HepG2 (cell line): ENCODE data around the gene TBC1D14. TPM values are rescaled to one million over a fixed set of nuclear protein-coding genes. Genes with fewer than 3 reads are reported as not detected.

Source experiments
- ATAC-seq: fragments of 200-7000 bp; cut with Tn5 transposase; 3 replicates; pipeline ENCODE4 v1.9.1; 2020; ENCODE audit warnings: mild to moderate bottlenecking, moderate library complexity
- BruUV-seq: library from RNA; stranded (reverse); fragments of 400-500 nt; replicated peaks from 2 replicates; lab custom pipeline; 2021; lab: Mats Ljungman, UMichigan
- CTCF ChIA-PET: fragments of 300-600 bp; formaldehyde crosslinking; extraction: SDS; loops from one replicate; lab custom pipeline; 2021; ENCODE audit warnings: low total read pairs, inconsistent platforms, low intra/inter-chr PET ratio; lab: Yijun Ruan, JAX
- POLR2A ChIA-PET: fragments of 350-600 bp; sonication (Branson Sonifier 250); formaldehyde crosslinking; loops from one replicate; lab custom pipeline; 2020; ENCODE audit warnings: antibody characterized with exemption, inconsistent platforms; lab: Yijun Ruan, JAX
- DNase-seq: peaks from one replicate; pipeline ENCODE4 v3.0.0-alpha.2; 2015; ENCODE audit warnings: low spot score
- FAIRE-seq: peaks from 3 replicates; lab custom pipeline; 2011; peaks lifted over from hg19 to GRCh38; lab: Jason Lieb, UNC
- H2AFZ ChIP-seq: one replicate; pipeline ENCODE4 v1.6.1; 2011; ENCODE audit warnings: low read length, inconsistent platforms
- H3K27ac ChIP-seq: fragments of 300-600 bp; 3 replicates; pipeline ENCODE4 v1.8.0; 2011; ENCODE audit warnings: mixed run types, mild to moderate bottlenecking, mixed read lengths, low read length, inconsistent platforms; ENCODE audit not compliant: insufficient read depth; ENCODE audit errors: extremely low read length
- H3K27me3 ChIP-seq, 2 experiments: fragments of 200-600 bp in 1 of 2; 2 replicates in 1 of 2; 3 replicates in 1 of 2; pipeline versions ENCODE4 v1.6.0 to v1.8.0; 2011; ENCODE audit warnings: low read length in 2 of 2, mild to moderate bottlenecking in 2 of 2, moderate library complexity in 2 of 2, inconsistent platforms in 1 of 2; ENCODE audit not compliant: insufficient read depth in 2 of 2, control insufficient read depth in 1 of 2
- H3K36me3 ChIP-seq, 2 experiments: fragments of 200-600 bp in 1 of 2; replicated peaks in 1 of 2; 2 replicates in 1 of 2; 3 replicates in 1 of 2; pipeline versions ENCODE4 v1.5.1 to v1.8.0; 2011; ENCODE audit warnings: low read length in 2 of 2, inconsistent platforms in 1 of 2; ENCODE audit not compliant: insufficient read depth in 2 of 2, control insufficient read depth in 1 of 2
- H3K4me1 ChIP-seq: 2 replicates; pipeline ENCODE4 v1.5.1; 2012; ENCODE audit warnings: low read length, inconsistent platforms; ENCODE audit not compliant: insufficient read depth
- H3K4me2 ChIP-seq: 2 replicates; pipeline ENCODE4 v1.6.0; 2011; ENCODE audit warnings: low read depth, low read length, inconsistent platforms
- H3K4me3 ChIP-seq, 3 experiments: fragments of 200-600 bp in 1 of 3; sonication (generic), shearing (Covaris generic) in 1 of 3; replicated peaks in 1 of 3; 2 replicates each; pipeline ENCODE4 v1.5.1; 2011 to 2016; ENCODE audit warnings: low read length in 3 of 3, inconsistent platforms in 2 of 3, low read depth in 2 of 3, mild to moderate bottlenecking in 2 of 3, control low read depth in 1 of 3, mixed read lengths in 1 of 3; ENCODE audit not compliant: insufficient read depth in 1 of 3
- H3K79me2 ChIP-seq: one replicate; pipeline ENCODE4 v1.6.1; 2011; ENCODE audit warnings: low read length, inconsistent platforms; ENCODE audit not compliant: insufficient read depth
- H3K9ac ChIP-seq: 2 replicates; pipeline ENCODE4 v1.6.0; 2011; ENCODE audit warnings: mild to moderate bottlenecking, low read depth, low read length, inconsistent platforms; ENCODE audit not compliant: insufficient read depth
- H3K9me3 ChIP-seq: 2 replicates; pipeline ENCODE4 v1.5.1; 2012; ENCODE audit warnings: mild to moderate bottlenecking, low read length
- H4K20me1 ChIP-seq: 2 replicates; pipeline ENCODE4 v1.6.0; 2011; ENCODE audit warnings: inconsistent platforms, mild to moderate bottlenecking, low read length, moderate library complexity; ENCODE audit not compliant: insufficient read depth
- ARNTL ChIP-seq: sonication (generic); formaldehyde crosslinking; IDR thresholded peaks from 2 replicates; pipeline ENCODE4 v1.4.0; 2020; ENCODE audit warnings: mild to moderate bottlenecking, missing genetic modification reagents
- ATF1 ChIP-seq: IDR thresholded peaks from 2 replicates; pipeline ENCODE4 v1.6.1; 2016; ENCODE audit warnings: mild to moderate bottlenecking, control low read depth
- MBD4 ChIP-seq: IDR thresholded peaks from 2 replicates; pipeline ENCODE4 v1.6.1; 2012; ENCODE audit warnings: low read length, inconsistent platforms, borderline replicate concordance
- NPAS2 ChIP-seq: sonication (generic); formaldehyde crosslinking; IDR thresholded peaks from 2 replicates; pipeline ENCODE4 v1.8.0; 2022; ENCODE audit warnings: mild to moderate bottlenecking, missing genetic modification reagents, borderline replicate concordance
- PHF8 ChIP-seq: sonication (generic); formaldehyde crosslinking; IDR thresholded peaks from 2 replicates; pipeline ENCODE4 v1.5.0; 2020; ENCODE audit warnings: missing genetic modification reagents
- PRPF4 ChIP-seq: fragments of 200-400 bp; formaldehyde crosslinking; IDR thresholded peaks from 2 replicates; pipeline ENCODE4 v1.6.1; 2016; ENCODE audit warnings: low read length, low read depth; ENCODE audit not compliant: poor library complexity, severe bottlenecking
- REXO4 ChIP-seq: sonication (generic); formaldehyde crosslinking; IDR thresholded peaks from 2 replicates; pipeline ENCODE4 v1.8.0; 2022; ENCODE audit warnings: missing genetic modification reagents, mild to moderate bottlenecking, borderline replicate concordance
- ZBTB20 ChIP-seq: sonication (generic); formaldehyde crosslinking; IDR thresholded peaks from 2 replicates; pipeline ENCODE4 v1.8.1; 2023; ENCODE audit warnings: missing genetic modification reagents, low read depth, mild to moderate bottlenecking, borderline replicate concordance
- ZFP62 ChIP-seq: sonication (generic); formaldehyde crosslinking; IDR thresholded peaks from 2 replicates; pipeline ENCODE4 v1.4.0; 2020; ENCODE audit warnings: missing genetic modification reagents
- ZNF232 ChIP-seq: sonication (generic); formaldehyde crosslinking; IDR thresholded peaks from 2 replicates; pipeline ENCODE4 v1.4.0; 2020; ENCODE audit warnings: missing genetic modification reagents, borderline replicate concordance
- ZNF746 ChIP-seq: sonication (generic); formaldehyde crosslinking; IDR thresholded peaks from 2 replicates; pipeline ENCODE4 v1.8.0; 2022; ENCODE audit warnings: mild to moderate bottlenecking, missing genetic modification reagents
- ZNF878 ChIP-seq: sonication (generic); formaldehyde crosslinking; IDR thresholded peaks from 2 replicates; pipeline ENCODE4 v1.8.1; 2023; ENCODE audit warnings: mild to moderate bottlenecking, missing genetic modification reagents, moderate library complexity
- ZSCAN25 ChIP-seq: sonication (generic); formaldehyde crosslinking; IDR thresholded peaks from 2 replicates; pipeline ENCODE4 v1.8.0; 2022; ENCODE audit warnings: mild to moderate bottlenecking, missing genetic modification reagents
- WGBS: methylation state at CpG from one replicate; pipeline ENCODE4 v1.1.6; 2017; ENCODE audit warnings: low lambda C conversion rate; 5-methylcytosine and 5-hydroxymethylcytosine counted together
- in situ Hi-C: cut with HindIII; loops from 2 replicates; pipeline ENCODE4 v1.10.0; 2017; ENCODE audit warnings: low pct_unique_long_range_greater_than_20kb; ENCODE audit not compliant: extremely low pct_ligation_motif_present
- intact Hi-C: fragments of 100-400 bp; cut with micrococcal nuclease; formaldehyde crosslinking; loops from one replicate; pipeline ENCODE4 v1.10.0; 2022; ENCODE audit not compliant: unreplicated experiment
- polyA plus RNA-seq, 8 experiments: library from polyadenylated mRNA; depleted of rRNA in 3 of 8; stranded (reverse) in 7 of 8; unstranded in 1 of 8; fragments of >200 nt; fragmentation: Illumina TruSeq in 4 of 8; extraction: Trizol in 4 of 8; gene quantifications; 2 replicates each; pipeline versions ENCODE4 v1.2.1 to v1.2.3, GENCODE V29; 2011 to 2016; ENCODE audit warnings: low read depth in 4 of 8, missing spikeins in 1 of 8, mixed read lengths in 1 of 8; ENCODE audit not compliant: insufficient read depth in 1 of 8
- total RNA-seq, 5 experiments: library from RNA; depleted of rRNA; stranded (reverse); fragments of >200 nt; fragmentation: Illumina TruSeq; extraction: Trizol; gene quantifications; 2 replicates each; pipeline ENCODE4 v1.2.3, GENCODE V29; 2016; ENCODE audit warnings: low read depth in 1 of 5
- TF ChIP-seq, protein P1 (sequence below): sonication (generic); formaldehyde crosslinking; IDR thresholded peaks from 2 replicates; pipeline ENCODE4 v1.8.1; 2023; ENCODE audit warnings: mild to moderate bottlenecking, moderate library complexity, missing genetic modification reagents
- TF ChIP-seq, protein P2 (sequence below): sonication (generic); formaldehyde crosslinking; conservative IDR thresholded peaks from 2 replicates; pipeline ENCODE4 v1.8.0; 2022; ENCODE audit warnings: low read depth, missing genetic modification reagents
- TF ChIP-seq, protein P3 (sequence below): sonication (generic); formaldehyde crosslinking; IDR thresholded peaks from 2 replicates; pipeline ENCODE4 v1.4.0; 2020; ENCODE audit warnings: missing genetic modification reagents
- TF ChIP-seq, protein P4 (sequence below): sonication (generic); formaldehyde crosslinking; conservative IDR thresholded peaks from 2 replicates; pipeline ENCODE4 v1.8.1; 2023; ENCODE audit warnings: missing genetic modification reagents

The TBC1D14 gene
- total and polyA plus RNA-seq, 2 of the 13 experiments (the other 11 are each of a cell fraction or from before 2014, with no cell fraction given), result 29.5 to 46.5 TPM

DNA sequence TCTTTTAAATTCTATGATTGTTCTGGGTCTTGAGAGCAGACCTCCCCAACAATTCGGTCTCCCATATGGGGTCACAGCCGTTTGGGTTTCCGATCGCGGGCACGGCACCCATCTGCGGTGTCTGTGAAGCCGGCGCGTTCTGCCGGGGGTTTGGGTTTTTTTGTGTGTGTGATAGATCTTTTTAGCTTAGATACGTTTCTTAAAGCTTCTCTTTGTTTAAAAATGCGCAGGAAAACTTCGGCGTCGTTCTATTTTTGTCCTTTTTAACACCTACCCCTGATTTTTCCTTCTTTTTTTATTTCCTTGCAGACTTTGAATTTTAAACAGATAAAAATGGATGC lies 34.2 kb downstream of the TBC1D14 start:
- ATAC-seq (no peak), DNase-seq (no peak), FAIRE-seq (no peak)
- Histone ChIP-seq H2AFZ (no peak overlapping the region), H3K9me3 (no peaks in the 10 kb centered on the region), H3K27ac (peak overlapping the region; percentile 18), H3K27me3 (no peaks in the 10 kb centered on the region), H3K79me2 (peaks cover 78% of the 10 kb centered on the region), H4K20me1 (no peaks in the 10 kb centered on the region), H3K4me1 (peaks cover 55% of the 10 kb centered on the region), H3K36me3 (peaks cover 7 to 22% of the 10 kb centered on the region in 2 experiments; a peak in 3 of 5 replicates), H3K4me2 (no peak overlapping the region), H3K4me3 (no peak overlapping the region), H3K9ac (no peak overlapping the region)
- no peak for TF ChIP-seq ATF1 (CRISPR knock-in tag)
- no peak for TF ChIP-seq REXO4 (CRISPR knock-in tag)
- no peak for TF ChIP-seq ZFP62
- no peak for TF ChIP-seq ZSCAN25
- no peak for TF ChIP-seq ZBTB20 (CRISPR knock-in tag)
- TF ChIP-seq, protein P1, sequence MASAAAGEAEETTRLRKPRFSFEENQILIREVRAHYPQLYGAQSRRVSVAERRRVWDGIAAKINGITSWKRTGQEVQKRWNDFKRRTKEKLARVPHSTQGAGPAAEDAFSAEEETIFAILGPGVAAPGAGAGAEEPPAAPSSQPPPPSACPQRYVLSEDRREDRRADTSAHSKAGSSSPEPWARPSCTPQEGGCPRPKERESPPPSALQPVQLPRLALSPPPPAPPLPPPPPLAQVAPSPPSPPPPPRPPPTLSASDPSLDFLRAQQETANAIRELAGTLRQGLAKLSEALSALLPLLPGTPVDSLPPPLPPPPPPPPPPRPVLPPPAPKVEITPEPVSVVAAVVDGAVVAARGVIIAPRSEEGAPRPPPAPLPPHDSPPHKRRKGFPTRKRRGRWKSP, result no peak
- no peak for TF ChIP-seq ZNF878 (CRISPR knock-in tag)
- TF ChIP-seq ZNF746 (CRISPR knock-in tag), result no peak
- TF ChIP-seq, protein P2, sequence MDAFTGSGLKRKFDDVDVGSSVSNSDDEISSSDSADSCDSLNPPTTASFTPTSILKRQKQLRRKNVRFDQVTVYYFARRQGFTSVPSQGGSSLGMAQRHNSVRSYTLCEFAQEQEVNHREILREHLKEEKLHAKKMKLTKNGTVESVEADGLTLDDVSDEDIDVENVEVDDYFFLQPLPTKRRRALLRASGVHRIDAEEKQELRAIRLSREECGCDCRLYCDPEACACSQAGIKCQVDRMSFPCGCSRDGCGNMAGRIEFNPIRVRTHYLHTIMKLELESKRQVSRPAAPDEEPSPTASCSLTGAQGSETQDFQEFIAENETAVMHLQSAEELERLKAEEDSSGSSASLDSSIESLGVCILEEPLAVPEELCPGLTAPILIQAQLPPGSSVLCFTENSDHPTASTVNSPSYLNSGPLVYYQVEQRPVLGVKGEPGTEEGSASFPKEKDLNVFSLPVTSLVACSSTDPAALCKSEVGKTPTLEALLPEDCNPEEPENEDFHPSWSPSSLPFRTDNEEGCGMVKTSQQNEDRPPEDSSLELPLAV, result no peak
- TF ChIP-seq MBD4, result no peak
- TF ChIP-seq NPAS2 (CRISPR knock-in tag), result no peak
- no peak for TF ChIP-seq ZNF232 (CRISPR knock-in tag)
- TF ChIP-seq, protein P3, sequence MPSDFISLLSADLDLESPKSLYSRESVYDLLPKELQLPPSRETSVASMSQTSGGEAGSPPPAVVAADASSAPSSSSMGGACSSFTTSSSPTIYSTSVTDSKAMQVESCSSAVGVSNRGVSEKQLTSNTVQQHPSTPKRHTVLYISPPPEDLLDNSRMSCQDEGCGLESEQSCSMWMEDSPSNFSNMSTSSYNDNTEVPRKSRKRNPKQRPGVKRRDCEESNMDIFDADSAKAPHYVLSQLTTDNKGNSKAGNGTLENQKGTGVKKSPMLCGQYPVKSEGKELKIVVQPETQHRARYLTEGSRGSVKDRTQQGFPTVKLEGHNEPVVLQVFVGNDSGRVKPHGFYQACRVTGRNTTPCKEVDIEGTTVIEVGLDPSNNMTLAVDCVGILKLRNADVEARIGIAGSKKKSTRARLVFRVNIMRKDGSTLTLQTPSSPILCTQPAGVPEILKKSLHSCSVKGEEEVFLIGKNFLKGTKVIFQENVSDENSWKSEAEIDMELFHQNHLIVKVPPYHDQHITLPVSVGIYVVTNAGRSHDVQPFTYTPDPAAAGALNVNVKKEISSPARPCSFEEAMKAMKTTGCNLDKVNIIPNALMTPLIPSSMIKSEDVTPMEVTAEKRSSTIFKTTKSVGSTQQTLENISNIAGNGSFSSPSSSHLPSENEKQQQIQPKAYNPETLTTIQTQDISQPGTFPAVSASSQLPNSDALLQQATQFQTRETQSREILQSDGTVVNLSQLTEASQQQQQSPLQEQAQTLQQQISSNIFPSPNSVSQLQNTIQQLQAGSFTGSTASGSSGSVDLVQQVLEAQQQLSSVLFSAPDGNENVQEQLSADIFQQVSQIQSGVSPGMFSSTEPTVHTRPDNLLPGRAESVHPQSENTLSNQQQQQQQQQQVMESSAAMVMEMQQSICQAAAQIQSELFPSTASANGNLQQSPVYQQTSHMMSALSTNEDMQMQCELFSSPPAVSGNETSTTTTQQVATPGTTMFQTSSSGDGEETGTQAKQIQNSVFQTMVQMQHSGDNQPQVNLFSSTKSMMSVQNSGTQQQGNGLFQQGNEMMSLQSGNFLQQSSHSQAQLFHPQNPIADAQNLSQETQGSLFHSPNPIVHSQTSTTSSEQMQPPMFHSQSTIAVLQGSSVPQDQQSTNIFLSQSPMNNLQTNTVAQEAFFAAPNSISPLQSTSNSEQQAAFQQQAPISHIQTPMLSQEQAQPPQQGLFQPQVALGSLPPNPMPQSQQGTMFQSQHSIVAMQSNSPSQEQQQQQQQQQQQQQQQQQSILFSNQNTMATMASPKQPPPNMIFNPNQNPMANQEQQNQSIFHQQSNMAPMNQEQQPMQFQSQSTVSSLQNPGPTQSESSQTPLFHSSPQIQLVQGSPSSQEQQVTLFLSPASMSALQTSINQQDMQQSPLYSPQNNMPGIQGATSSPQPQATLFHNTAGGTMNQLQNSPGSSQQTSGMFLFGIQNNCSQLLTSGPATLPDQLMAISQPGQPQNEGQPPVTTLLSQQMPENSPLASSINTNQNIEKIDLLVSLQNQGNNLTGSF (CRISPR knock-in tag), result no peak
- no peak for TF ChIP-seq PRPF4
- TF ChIP-seq PHF8, result no peak
- TF ChIP-seq, protein P4, sequence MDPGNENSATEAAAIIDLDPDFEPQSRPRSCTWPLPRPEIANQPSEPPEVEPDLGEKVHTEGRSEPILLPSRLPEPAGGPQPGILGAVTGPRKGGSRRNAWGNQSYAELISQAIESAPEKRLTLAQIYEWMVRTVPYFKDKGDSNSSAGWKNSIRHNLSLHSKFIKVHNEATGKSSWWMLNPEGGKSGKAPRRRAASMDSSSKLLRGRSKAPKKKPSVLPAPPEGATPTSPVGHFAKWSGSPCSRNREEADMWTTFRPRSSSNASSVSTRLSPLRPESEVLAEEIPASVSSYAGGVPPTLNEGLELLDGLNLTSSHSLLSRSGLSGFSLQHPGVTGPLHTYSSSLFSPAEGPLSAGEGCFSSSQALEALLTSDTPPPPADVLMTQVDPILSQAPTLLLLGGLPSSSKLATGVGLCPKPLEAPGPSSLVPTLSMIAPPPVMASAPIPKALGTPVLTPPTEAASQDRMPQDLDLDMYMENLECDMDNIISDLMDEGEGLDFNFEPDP (CRISPR knock-in tag), result no peak
- no peak for TF ChIP-seq ARNTL (CRISPR knock-in tag)
- BruUV-seq, result no TSS peak
- in situ Hi-C loops, result no loop called here
- ChIA-PET POLR2A (no interaction called here), CTCF (no interaction called here)
- 92% methylated on average over 16 of the region's 16 CpGs for WGBS
- intact Hi-C loops, result no loop called here
